HepG2 (cell line): ENCODE data around the gene TOX4. TPM values are rescaled to one million over a fixed set of nuclear protein-coding genes. Genes with fewer than 3 reads are reported as not detected.

Experiments used
- ATAC-seq: fragments of 200-7000 bp; cut with Tn5 transposase; 3 replicates; pipeline ENCODE4 v1.9.1; 2020; ENCODE audit warnings: mild to moderate bottlenecking, moderate library complexity
- BruUV-seq: library from RNA; stranded (reverse); fragments of 400-500 nt; replicated peaks from 2 replicates; lab custom pipeline; 2021; lab: Mats Ljungman, UMichigan
- CTCF ChIA-PET: fragments of 300-600 bp; formaldehyde crosslinking; extraction: SDS; loops from one replicate; lab custom pipeline; 2021; ENCODE audit warnings: low total read pairs, inconsistent platforms, low intra/inter-chr PET ratio; lab: Yijun Ruan, JAX
- POLR2A ChIA-PET: fragments of 350-600 bp; sonication (Branson Sonifier 250); formaldehyde crosslinking; loops from one replicate; lab custom pipeline; 2020; ENCODE audit warnings: antibody characterized with exemption, inconsistent platforms; lab: Yijun Ruan, JAX
- DNase-seq: peaks from one replicate; pipeline ENCODE4 v3.0.0-alpha.2; 2015; ENCODE audit warnings: low spot score
- FAIRE-seq: peaks from 3 replicates; lab custom pipeline; 2011; peaks lifted over from hg19 to GRCh38; lab: Jason Lieb, UNC
- H2AFZ ChIP-seq: one replicate; pipeline ENCODE4 v1.6.1; 2011; ENCODE audit warnings: low read length, inconsistent platforms
- H3K27ac ChIP-seq: fragments of 300-600 bp; 3 replicates; pipeline ENCODE4 v1.8.0; 2011; ENCODE audit warnings: mixed run types, mild to moderate bottlenecking, mixed read lengths, low read length, inconsistent platforms; ENCODE audit not compliant: insufficient read depth; ENCODE audit errors: extremely low read length
- H3K27me3 ChIP-seq, 2 experiments: fragments of 200-600 bp in 1 of 2; 2 replicates in 1 of 2; 3 replicates in 1 of 2; pipeline versions ENCODE4 v1.6.0 to v1.8.0; 2011; ENCODE audit warnings: low read length in 2 of 2, mild to moderate bottlenecking in 2 of 2, moderate library complexity in 2 of 2, inconsistent platforms in 1 of 2; ENCODE audit not compliant: insufficient read depth in 2 of 2, control insufficient read depth in 1 of 2
- H3K36me3 ChIP-seq, 2 experiments: fragments of 200-600 bp in 1 of 2; replicated peaks in 1 of 2; 2 replicates in 1 of 2; 3 replicates in 1 of 2; pipeline versions ENCODE4 v1.5.1 to v1.8.0; 2011; ENCODE audit warnings: low read length in 2 of 2, inconsistent platforms in 1 of 2; ENCODE audit not compliant: insufficient read depth in 2 of 2, control insufficient read depth in 1 of 2
- H3K4me1 ChIP-seq: 2 replicates; pipeline ENCODE4 v1.5.1; 2012; ENCODE audit warnings: low read length, inconsistent platforms; ENCODE audit not compliant: insufficient read depth
- H3K4me2 ChIP-seq: 2 replicates; pipeline ENCODE4 v1.6.0; 2011; ENCODE audit warnings: low read depth, low read length, inconsistent platforms
- H3K4me3 ChIP-seq, 3 experiments: fragments of 200-600 bp in 1 of 3; sonication (generic), shearing (Covaris generic) in 1 of 3; replicated peaks in 1 of 3; 2 replicates each; pipeline ENCODE4 v1.5.1; 2011 to 2016; ENCODE audit warnings: low read length in 3 of 3, inconsistent platforms in 2 of 3, low read depth in 2 of 3, mild to moderate bottlenecking in 2 of 3, control low read depth in 1 of 3, mixed read lengths in 1 of 3; ENCODE audit not compliant: insufficient read depth in 1 of 3
- H3K79me2 ChIP-seq: one replicate; pipeline ENCODE4 v1.6.1; 2011; ENCODE audit warnings: low read length, inconsistent platforms; ENCODE audit not compliant: insufficient read depth
- H3K9ac ChIP-seq: 2 replicates; pipeline ENCODE4 v1.6.0; 2011; ENCODE audit warnings: mild to moderate bottlenecking, low read depth, low read length, inconsistent platforms; ENCODE audit not compliant: insufficient read depth
- H3K9me3 ChIP-seq: 2 replicates; pipeline ENCODE4 v1.5.1; 2012; ENCODE audit warnings: mild to moderate bottlenecking, low read length
- H4K20me1 ChIP-seq: 2 replicates; pipeline ENCODE4 v1.6.0; 2011; ENCODE audit warnings: inconsistent platforms, mild to moderate bottlenecking, low read length, moderate library complexity; ENCODE audit not compliant: insufficient read depth
- ELF1 ChIP-seq: sonication (generic); formaldehyde crosslinking; IDR thresholded peaks from 2 replicates; pipeline ENCODE4 v1.4.0; 2020; ENCODE audit warnings: missing genetic modification reagents
- ETV6 ChIP-seq: sonication (generic); formaldehyde crosslinking; conservative IDR thresholded peaks from 2 replicates; pipeline ENCODE4 v1.4.0; 2020; ENCODE audit warnings: missing genetic modification reagents
- FOSL2 ChIP-seq: sonication (generic); formaldehyde crosslinking; IDR thresholded peaks from 2 replicates; pipeline ENCODE4 v1.4.0; 2020; ENCODE audit warnings: missing genetic modification reagents
- HNF4G ChIP-seq, 2 experiments: sonication (generic) in 1 of 2; formaldehyde crosslinking in 1 of 2; IDR thresholded peaks; 2 replicates each; pipeline versions ENCODE4 v1.4.0 to v1.6.1; 2011 to 2020; ENCODE audit warnings: borderline replicate concordance in 2 of 2, low read depth in 2 of 2, mild to moderate bottlenecking in 2 of 2, low read length in 1 of 2, missing genetic modification reagents in 1 of 2, moderate library complexity in 1 of 2
- JARID2 ChIP-seq: sonication (generic); formaldehyde crosslinking; IDR thresholded peaks from 2 replicates; pipeline ENCODE4 v1.8.1; 2023; ENCODE audit warnings: missing genetic modification reagents, inconsistent platforms; ENCODE audit not compliant: insufficient replicate concordance
- KLF9 ChIP-seq: IDR thresholded peaks from 2 replicates; pipeline ENCODE4 v1.6.1; 2016; ENCODE audit warnings: low read depth
- TEAD3 ChIP-seq: optimal IDR thresholded peaks from 2 replicates; pipeline ENCODE3; 2016; ENCODE audit warnings: borderline replicate concordance
- TSC22D2 ChIP-seq: sonication (generic); formaldehyde crosslinking; IDR thresholded peaks from 2 replicates; pipeline ENCODE4 v1.5.1; 2020; ENCODE audit warnings: missing genetic modification reagents, mild to moderate bottlenecking, borderline replicate concordance
- ZNF205 ChIP-seq: IDR thresholded peaks from 2 replicates; pipeline ENCODE4 v1.6.1; 2018; ENCODE audit warnings: missing biosample characterization, missing genetic modification reagents
- ZNF574 ChIP-seq: sonication (generic); formaldehyde crosslinking; IDR thresholded peaks from 2 replicates; pipeline ENCODE4 v1.4.0; 2020; ENCODE audit warnings: missing genetic modification reagents
- ZNF781 ChIP-seq: sonication (generic); formaldehyde crosslinking; IDR thresholded peaks from 2 replicates; pipeline ENCODE4 v1.5.1; 2020; ENCODE audit warnings: borderline replicate concordance, mild to moderate bottlenecking, missing genetic modification reagents; ENCODE audit errors: not compliant biosample characterization
- ZNF782 ChIP-seq: sonication (generic); formaldehyde crosslinking; IDR thresholded peaks from 2 replicates; pipeline ENCODE4 v1.4.0; 2020; ENCODE audit warnings: missing genetic modification reagents, mild to moderate bottlenecking, borderline replicate concordance
- WGBS: methylation state at CpG from one replicate; pipeline ENCODE4 v1.1.6; 2017; ENCODE audit warnings: low lambda C conversion rate; 5-methylcytosine and 5-hydroxymethylcytosine counted together
- in situ Hi-C: cut with HindIII; loops from 2 replicates; pipeline ENCODE4 v1.10.0; 2017; ENCODE audit warnings: low pct_unique_long_range_greater_than_20kb; ENCODE audit not compliant: extremely low pct_ligation_motif_present
- intact Hi-C: fragments of 100-400 bp; cut with micrococcal nuclease; formaldehyde crosslinking; loops from one replicate; pipeline ENCODE4 v1.10.0; 2022; ENCODE audit not compliant: unreplicated experiment
- polyA plus RNA-seq, 8 experiments: library from polyadenylated mRNA; depleted of rRNA in 3 of 8; stranded (reverse) in 7 of 8; unstranded in 1 of 8; fragments of >200 nt; fragmentation: Illumina TruSeq in 4 of 8; extraction: Trizol in 4 of 8; gene quantifications; 2 replicates each; pipeline versions ENCODE4 v1.2.1 to v1.2.3, GENCODE V29; 2011 to 2016; ENCODE audit warnings: low read depth in 4 of 8, missing spikeins in 1 of 8, mixed read lengths in 1 of 8; ENCODE audit not compliant: insufficient read depth in 1 of 8
- total RNA-seq, 5 experiments: library from RNA; depleted of rRNA; stranded (reverse); fragments of >200 nt; fragmentation: Illumina TruSeq; extraction: Trizol; gene quantifications; 2 replicates each; pipeline ENCODE4 v1.2.3, GENCODE V29; 2016; ENCODE audit warnings: low read depth in 1 of 5
- TF ChIP-seq, protein P1 (sequence below): sonication (generic); formaldehyde crosslinking; IDR thresholded peaks from 2 replicates; pipeline ENCODE4 v1.5.1; 2020; ENCODE audit warnings: mild to moderate bottlenecking, missing genetic modification reagents
- TF ChIP-seq, protein P2 (sequence below): IDR thresholded peaks from 2 replicates; pipeline ENCODE4 v1.6.1; 2016; ENCODE audit warnings: low read depth, borderline replicate concordance

TOX4 gene
- total and polyA plus RNA-seq, 2 of the 13 experiments (the other 11 are each of a cell fraction or from before 2014, with no cell fraction given): 71.8 to 163 TPM

DNA sequence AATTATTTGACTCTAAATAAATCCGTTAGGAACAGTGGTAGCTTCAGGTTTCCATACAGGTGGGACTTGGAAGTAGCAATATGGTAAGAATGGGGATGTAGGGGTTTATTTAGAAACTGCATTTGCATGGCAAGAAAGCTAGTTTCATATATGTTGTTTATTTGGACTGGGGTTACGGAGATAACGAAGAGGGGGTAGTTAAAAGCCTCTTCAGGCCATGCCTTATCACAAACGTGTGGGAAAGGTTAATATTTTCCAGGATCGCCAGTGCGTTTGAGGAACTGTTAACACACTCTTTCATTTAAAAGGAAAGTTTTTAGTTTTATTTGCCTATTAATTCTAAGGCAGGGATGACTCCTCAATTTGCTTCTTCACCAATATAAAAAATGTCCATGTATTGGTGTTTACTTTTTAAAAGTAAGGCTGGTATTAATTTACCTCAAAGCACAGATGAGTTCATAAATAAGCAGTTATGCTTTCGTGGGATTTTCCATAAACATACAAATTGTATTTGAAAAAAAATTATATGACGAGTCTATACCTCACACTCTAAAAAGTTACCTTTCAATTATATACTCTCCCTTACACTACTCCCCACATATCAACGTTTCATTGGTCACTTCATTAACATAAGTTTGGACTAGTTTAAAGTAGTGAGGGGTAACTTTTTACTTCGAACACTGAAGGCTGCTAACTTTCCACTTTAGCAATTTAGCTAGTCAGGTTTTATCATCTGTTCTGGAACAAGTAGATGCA lies 1.1 kb upstream of the TOX4 start (continued):
- peak; percentile 7 for TF ChIP-seq ZNF781 (CRISPR knock-in tag)

- intact Hi-C loops (loop anchor here (1.0 to 2.0 kb wide), 3 partner anchors 20 to 1016 kb away; partner anchors contain the start of genes CHD8 and PIP4P1), in situ Hi-C loops (no loop called here)
- Histone ChIP-seq H3K27ac (peak overlapping the region; percentile 87), H3K4me3 (peak overlapping the region; percentile 83 to 99 (median 87)), H3K9ac (peak overlapping the region; percentile 95), H4K20me1 (no peaks in the 10 kb centered on the region), H3K4me1 (peaks cover 34% of the 10 kb centered on the region), H3K4me2 (peak overlapping the region; percentile 84), H3K36me3 (peaks cover 7 to 30% of the 10 kb centered on the region in 2 experiments), H2AFZ (peak overlapping the region; percentile 88), H3K27me3 (no peaks in the 10 kb centered on the region; a peak in 1 of 5 replicates), H3K9me3 (no peaks in the 10 kb centered on the region), H3K79me2 (peaks cover 50% of the 10 kb centered on the region)
- CTCF ChIA-PET: interaction anchor here (0.7 to 2.0 kb wide), 3 partner anchors 20 to 81 kb away, joined by 3 to 19 read pairs (median 12); partner anchors contain the start of gene CHD8
- 2% methylated on average over 13 of the region's 27 CpGs for WGBS
- POLR2A ChIA-PET: interaction anchor here (0.9 to 5.2 kb wide), 9 partner anchors 12 to 92 kb away, joined by 3 to 47 read pairs (median 9); partner anchors contain the start of genes CHD8 and METTL3
- no TSS peak for BruUV-seq
- ATAC-seq (peak; percentile 84), FAIRE-seq (no peak), DNase-seq (peak; percentile 88)
- TF ChIP-seq HNF4G (IDR thresholded peaks at IDR 0.05; ENCODE audit: borderline replicate concordance, low read depth, low read length) (no peak), HNF4G (CRISPR knock-in tag; IDR thresholded peaks at IDR 0.05; ENCODE audit: borderline replicate concordance, low read depth) (peak; percentile 11), TSC22D2 (CRISPR knock-in tag) (0 out of 2 replicates have a peak, but pooled peaks have one; percentile 78), ZNF205 (CRISPR knock-in tag) (peak; percentile 53; the same call in 1 of the 2 replicates), FOSL2 (CRISPR knock-in tag) (peak; percentile 56), ZNF782 (no peak), TEAD3 (CRISPR knock-in tag) (peak; percentile 48), ZNF574 (peak; percentile 98), KLF9 (CRISPR knock-in tag) (0 out of 2 replicates have a peak, but pooled peaks have one; percentile 16), ETV6 (CRISPR knock-in tag) (0 out of 2 replicates have a peak, but pooled peaks have one; percentile 54), ELF1 (CRISPR knock-in tag) (peak; percentile 74; the same call in 1 of the 2 replicates), JARID2 (CRISPR knock-in tag) (peak; percentile 40)
- TF ChIP-seq, protein P1, sequence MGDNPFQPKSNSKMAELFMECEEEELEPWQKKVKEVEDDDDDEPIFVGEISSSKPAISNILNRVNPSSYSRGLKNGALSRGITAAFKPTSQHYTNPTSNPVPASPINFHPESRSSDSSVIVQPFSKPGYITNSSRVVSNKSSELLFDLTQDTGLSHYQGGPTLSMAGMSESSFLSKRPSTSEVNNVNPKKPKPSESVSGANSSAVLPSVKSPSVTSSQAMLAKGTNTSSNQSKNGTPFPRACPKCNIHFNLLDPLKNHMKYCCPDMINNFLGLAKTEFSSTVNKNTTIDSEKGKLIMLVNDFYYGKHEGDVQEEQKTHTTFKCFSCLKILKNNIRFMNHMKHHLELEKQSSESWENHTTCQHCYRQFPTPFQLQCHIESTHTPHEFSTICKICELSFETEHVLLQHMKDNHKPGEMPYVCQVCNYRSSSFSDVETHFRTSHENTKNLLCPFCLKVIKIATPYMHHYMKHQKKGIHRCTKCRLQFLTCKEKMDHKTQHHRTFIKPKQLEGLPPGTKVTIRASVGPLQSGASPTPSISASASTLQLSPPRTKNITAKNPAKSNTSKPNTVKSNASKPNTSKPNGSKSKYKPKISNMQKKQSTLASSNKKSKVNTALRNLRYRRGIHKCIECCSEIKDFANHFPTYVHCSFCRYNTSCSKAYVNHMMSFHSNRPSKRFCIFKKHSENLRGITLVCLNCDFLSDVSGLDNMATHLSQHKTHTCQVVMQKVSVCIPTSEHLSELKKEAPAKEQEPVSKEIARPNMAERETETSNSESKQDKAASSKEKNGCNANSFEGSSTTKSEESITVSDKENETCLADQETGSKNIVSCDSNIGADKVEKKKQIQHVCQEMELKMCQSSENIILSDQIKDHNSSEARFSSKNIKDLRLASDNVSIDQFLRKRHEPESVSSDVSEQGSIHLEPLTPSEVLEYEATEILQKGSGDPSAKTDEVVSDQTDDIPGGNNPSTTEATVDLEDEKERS (CRISPR knock-in tag): no peak
- TF ChIP-seq, protein P2, sequence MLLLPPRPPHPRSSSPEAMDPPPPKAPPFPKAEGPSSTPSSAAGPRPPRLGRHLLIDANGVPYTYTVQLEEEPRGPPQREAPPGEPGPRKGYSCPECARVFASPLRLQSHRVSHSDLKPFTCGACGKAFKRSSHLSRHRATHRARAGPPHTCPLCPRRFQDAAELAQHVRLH (CRISPR knock-in tag): 0 out of 2 replicates have a peak, but pooled peaks have one; percentile 37
Observed at GRCh38 chr14:21476523-21476924, 471 bp upstream of the TOX4 start.
